Stimulated activated CD8-positive, alpha-beta memory T cell treated with anti-CD3 and anti-CD28 coated beads, Interleukin-7, amount 100 ng/mL, for 1 hour (primary cell): ENCODE measurements around the gene EXOC8.

Experiments used
- DNase-seq, 2 donors: peaks; one replicate each; pipeline ENCODE4 v3.0.0-alpha.2; 2020; ENCODE audit warnings: low read depth in 2 of 2

Gene EXOC8

DNA sequence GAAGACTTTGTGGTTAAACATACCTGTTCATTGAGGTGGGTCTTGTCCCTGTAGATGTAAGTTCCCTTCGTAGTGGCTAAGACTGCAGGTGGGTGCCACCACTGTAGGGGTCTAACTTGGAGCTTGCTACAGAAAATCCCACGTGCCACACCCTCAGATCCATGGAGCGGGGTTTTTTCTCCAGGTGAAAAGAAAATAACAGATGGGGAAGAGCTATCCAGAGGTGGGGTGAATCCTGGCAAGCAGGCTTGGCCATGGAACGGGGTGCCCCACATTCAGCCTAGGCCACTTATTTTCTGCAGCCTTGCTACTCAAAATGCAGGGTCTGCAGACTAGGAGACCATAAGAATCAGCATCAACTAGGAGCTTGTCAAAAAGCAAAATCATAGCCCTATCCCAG is 24.0 kb downstream of the EXOC8 start:
- DNase-seq, result no peak

DNA sequence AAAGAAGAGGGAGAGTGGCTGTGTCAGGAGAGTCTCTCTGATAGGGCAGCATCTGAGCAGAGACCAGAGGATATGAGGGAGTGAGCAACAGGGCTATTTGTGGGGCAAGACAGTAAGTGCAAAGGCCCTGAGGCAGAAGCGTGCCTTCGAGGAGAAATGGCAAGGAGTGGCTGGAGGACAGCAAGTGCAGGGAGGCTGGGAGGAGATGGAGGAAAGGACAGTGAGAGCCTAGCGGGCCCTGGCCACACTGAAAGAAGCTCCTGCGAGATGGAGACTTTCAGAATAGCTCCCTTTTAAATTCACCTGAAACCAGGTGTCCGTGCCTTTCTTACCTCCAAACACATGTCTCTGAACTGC is 25.2 kb downstream of the EXOC8 start:
- no peak for DNase-seq

DNA sequence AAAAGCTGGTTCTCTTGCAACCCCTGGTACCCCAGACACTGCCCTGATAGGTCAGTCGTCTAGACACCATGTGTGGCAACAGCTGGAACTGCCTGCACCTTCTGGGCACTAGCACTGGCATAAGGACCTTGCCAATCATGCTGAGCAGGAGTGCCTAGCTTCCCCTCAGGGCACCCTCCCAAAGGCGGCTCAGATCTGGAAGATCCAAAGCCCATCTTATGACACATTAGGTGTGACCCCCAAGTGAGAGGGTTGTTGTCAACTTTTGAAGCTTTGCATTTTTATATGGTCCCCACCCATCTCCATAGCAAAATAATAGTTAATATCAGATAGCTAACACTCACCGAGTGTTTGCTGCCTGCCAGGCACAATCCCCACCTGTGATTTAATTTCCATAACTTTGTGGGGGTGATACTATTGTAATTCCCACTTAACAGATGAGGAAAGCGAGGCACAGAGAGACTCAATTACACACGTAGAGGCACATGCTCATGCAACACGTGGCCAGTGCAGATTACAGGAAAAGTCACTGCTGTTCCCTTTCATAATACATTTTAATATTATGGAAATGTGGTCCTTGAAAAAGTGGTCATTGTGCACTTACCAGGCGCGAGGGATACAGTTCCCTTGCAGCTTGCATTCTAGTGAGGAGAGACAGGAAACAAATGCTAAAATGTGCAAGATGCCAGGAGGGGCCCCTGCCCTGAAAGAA is 25.8 kb downstream of the EXOC8 start:
- DNase-seq, result no peak

DNA sequence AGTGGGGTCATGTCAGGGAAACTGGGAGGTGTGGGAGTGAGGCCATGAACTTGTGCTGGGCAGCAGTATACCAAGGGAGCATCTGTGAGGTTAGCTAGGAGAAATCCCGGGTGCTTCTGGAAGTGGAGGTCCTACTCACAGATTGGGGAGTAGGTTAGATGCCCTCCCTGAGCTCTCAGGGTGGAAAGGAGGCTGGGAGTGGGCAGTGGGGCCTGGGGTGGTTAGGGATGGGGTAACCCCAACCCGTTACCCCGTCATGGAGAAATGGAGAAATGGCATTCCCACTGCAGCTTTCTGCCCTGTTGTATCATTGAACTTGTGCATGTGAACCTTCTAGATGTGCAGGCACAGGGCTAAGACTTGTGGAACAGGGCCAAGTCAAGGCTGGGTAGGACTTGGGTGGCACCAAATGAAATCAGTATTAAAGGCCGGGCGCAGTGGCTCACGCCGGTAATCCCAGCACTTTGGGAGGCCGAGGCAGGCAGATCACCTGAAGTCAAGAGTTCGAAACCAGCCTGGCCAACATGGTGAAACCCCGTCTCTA is 27.2 kb downstream of the EXOC8 start:
- DNase-seq, result no peak

DNA sequence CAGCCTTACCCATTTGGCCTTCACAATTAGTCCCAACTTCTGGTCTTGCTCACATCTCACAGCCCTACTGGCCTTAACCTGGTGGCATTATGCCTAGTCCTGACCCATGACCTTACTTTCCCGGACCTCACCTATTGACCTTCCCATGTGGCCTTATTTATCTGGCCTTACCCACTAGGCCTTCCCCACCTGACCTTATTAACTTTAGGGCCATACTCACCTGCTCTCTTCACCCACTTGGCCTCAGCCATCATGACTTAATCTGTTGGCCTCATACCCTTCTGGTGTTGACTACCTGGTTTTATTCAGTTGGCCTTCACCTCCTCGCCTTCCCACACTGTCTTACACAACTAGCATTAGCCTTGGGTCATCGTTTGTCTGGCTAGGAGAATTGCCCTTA is 35.7 kb downstream of the EXOC8 start:
- no peak for DNase-seq

DNA sequence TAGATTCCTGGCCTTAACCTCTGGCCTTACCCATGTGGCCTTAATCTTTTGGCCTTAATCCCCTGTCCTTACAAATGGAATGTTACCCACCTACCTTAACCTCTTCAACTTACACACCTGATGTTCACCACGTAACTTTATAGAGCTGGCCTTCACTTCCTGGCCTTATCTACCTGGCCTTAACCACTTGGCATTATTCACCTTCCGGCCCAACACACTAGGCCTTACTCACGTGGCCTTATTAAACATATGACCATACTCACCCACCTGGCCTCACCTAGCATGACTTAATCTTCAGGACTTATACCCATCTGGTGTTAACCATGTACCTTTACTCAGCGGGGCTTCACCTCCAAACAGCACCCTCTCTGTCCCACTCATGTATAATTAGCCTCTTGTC is 41.7 kb downstream of the EXOC8 start:
- DNase-seq, result no peak

DNA sequence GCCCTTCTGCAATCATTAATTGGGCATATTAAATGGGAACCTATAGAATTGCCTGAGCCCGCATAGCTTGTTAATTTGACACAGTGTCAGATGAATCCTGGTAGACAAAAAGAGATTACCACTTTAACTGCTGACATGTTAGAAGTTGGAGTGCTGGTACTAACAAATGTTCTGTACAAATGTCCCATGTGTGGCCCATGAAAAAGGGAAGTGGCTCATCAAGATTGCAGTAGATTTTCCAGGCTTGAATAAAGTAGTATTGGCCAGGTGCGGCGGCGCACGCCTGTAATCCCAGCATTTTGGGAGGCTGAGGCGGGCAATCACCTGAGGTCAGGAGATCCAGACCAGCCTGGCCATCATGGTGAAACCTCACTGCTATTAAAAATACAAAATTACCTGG is 51.0 kb downstream of the EXOC8 start:
- no peak for DNase-seq

DNA sequence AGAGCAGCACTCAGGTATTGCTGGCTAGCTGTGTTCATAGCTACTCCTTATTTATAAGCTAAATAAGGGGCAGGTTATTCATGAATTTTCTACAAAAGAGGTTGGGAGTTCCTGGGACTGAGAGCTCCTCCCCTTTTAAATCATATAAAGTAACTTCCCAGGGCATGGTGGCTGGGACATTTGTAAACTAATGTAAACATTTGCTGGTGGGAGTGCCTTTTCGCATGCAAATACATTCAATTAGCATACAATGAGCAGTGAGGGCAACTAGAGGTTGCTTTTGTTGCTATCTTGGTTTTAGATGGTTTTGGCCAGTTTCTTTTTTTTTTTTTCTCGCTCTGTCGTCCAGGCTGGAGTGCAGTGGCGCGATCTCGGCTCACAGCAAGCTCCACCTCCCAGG is 53.2 kb downstream of the EXOC8 start:
- DNase-seq, result no peak
